ENCODE data around the gene SFMBT2. TPM values are rescaled to one million over a fixed set of nuclear protein-coding genes. Genes with fewer than 3 reads are reported as not detected.
"Not testable (repeated sequence)": the region's sequence is repeated elsewhere in the genome, so short reads cannot be mapped to it uniquely, and the experiment has no call there.

The SFMBT2 gene
- total and polyA plus RNA-seq, 2 donors, result 5.0 to 30.9 TPM

DNA sequence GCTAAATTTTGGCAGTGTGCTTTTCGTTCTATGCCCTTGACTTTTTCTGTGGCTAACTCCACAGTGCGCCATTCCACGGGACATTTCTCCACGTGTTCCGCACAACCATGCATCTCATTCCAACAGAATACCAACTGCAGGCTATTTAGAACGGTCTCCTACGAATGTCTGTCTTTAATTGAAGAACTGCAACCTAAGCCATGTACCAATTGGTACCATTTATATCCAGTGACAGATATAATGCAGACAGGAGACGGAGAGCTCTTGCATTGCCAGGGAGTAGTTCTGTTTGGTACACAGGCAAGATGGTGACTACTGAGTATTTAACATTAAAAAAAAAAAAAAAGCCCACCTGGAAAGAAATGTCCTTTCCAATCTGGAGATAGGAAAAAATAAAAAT is 9.1 kb downstream of the SFMBT2 start:
- WGBS, result 95% methylated on average over 8 of the region's 8 CpGs
- no peaks in the 10 kb centered on the region for H3K4me1 ChIP-seq (ENCODE audit: insufficient read depth)

GRCh38 chr10:7401156-7401555 is 9.7 kb downstream of the SFMBT2 start:
- 90% methylated on average over 6 of the region's 6 CpGs for WGBS
- DNase-seq (ENCODE audit: extremely low spot score), result no peak
- H3K4me1 ChIP-seq (ENCODE audit: insufficient read depth), result no peaks in the 10 kb centered on the region
- H3K36me3 ChIP-seq (ENCODE audit: insufficient read depth), result no peaks in the 10 kb centered on the region
- H3K27ac ChIP-seq (ENCODE audit: low read depth), result no peak overlapping the region
- no peak overlapping the region for H3K4me3 ChIP-seq (ENCODE audit: low read depth, low read length)

More for the DNA sequence above, 9.1 kb downstream of the SFMBT2 start:
- Histone ChIP-seq H3K4me3 (ENCODE audit: low read depth, low read length) (no peak overlapping the region), H3K36me3 (ENCODE audit: insufficient read depth) (no peaks in the 10 kb centered on the region), H3K27ac (ENCODE audit: low read depth) (no peak overlapping the region)
- no peak for DNase-seq (ENCODE audit: extremely low spot score)

DNA sequence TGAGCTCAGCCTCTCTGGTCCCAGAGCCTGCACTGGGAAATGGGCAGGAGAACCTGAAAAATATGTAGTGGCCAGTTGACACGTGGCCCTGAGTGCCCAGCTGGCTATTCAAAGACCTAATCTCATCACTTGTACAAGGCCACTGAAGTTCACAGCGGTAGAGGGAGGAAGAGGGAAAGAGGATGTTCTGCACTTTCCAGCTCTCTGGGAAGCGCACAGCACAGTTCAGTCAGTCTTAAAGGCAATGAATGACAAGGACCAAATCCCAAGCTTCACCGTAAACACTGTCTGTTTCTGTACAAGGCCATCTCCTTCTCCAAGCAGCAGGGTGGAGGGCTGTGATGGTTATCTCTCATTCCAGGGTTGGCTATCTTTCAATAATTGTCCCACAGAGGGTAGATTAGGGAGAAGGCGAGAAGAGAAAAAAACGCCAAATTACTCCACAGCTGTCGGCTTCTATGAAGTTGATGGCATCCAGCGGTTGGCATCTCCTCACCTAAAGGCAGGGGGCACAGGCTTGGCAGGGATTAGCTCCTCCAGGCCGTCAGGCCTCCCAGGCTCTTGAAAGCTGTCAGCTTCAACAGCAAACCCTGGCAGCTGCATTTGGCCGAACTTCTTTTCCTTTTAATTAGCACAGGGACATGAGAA is 10.6 kb downstream of the SFMBT2 start:
- Histone ChIP-seq H3K36me3 (ENCODE audit: insufficient read depth) (no peaks in the 10 kb centered on the region), H3K4me3 (ENCODE audit: low read depth, low read length) (no peak overlapping the region), H3K4me1 (ENCODE audit: insufficient read depth) (no peaks in the 10 kb centered on the region), H3K27ac (ENCODE audit: low read depth) (no peak overlapping the region)
- no peak for DNase-seq (ENCODE audit: extremely low spot score)
- WGBS, result 85% methylated on average over 10 of the region's 10 CpGs

- H3K4me1 ChIP-seq (ENCODE audit: insufficient read depth), result no peaks in the 10 kb centered on the region
- WGBS, result 91% methylated on average over 3 of the region's 3 CpGs
- H3K27ac ChIP-seq (ENCODE audit: low read depth), result no peak overlapping the region
- no peak for DNase-seq (ENCODE audit: extremely low spot score)
- H3K36me3 ChIP-seq (ENCODE audit: insufficient read depth), result no peaks in the 10 kb centered on the region
- H3K4me3 ChIP-seq (ENCODE audit: low read depth, low read length), result no peak overlapping the region
Measured at GRCh38 chr10:7399533-7399932, 11.3 kb downstream of the SFMBT2 start.

DNA sequence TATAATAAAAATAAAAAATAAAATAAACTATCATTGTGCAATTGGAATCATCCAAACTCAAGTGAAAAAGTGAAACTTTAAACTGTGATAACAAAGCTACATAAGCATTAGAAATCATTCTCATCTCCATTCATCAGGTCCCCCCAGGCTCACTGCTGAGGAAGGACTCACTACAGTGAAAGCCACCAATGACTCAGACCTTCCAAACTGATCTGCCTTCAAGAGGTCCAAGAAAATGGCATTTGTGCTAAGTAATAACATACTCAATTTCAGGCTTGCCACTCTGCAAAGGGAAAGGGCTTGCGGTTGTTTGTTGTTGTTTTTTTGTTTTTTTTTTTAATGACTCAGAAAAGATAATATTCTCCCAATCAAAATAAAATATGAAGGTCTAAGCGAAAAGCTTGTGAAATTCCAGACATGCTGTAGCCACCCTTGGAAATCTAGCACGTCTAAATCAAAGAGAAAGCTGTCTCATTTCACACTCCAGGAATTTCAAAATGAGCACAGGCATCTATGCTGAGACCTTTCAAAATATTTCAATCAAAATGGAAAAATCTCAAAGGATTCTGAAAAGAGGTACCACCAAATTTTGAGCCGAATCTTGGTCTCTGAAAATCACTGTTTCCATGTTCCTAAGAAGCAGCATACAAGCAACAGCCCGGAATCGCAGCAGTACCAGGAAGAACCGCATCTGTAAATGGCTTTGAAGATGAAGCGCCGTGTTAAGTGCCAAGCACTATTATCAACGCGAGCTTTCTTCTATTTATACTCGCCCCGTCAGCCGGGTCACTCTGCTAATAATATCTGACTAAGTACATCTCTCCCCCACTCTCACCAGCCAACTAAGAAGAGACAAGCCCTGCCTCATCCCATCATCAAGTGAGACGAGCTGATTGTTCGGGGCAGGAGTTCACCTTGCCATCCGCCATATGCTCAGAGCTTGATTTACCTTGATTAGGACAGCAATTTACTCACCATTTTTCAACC is 13.5 kb downstream of the SFMBT2 start:
- Histone ChIP-seq H3K4me1 (ENCODE audit: insufficient read depth) (no peaks in the 10 kb centered on the region), H3K4me3 (ENCODE audit: low read depth, low read length) (no peak overlapping the region), H3K36me3 (ENCODE audit: insufficient read depth) (no peaks in the 10 kb centered on the region), H3K27ac (ENCODE audit: low read depth) (no peak overlapping the region)
- 73% methylated on average over 17 of the region's 17 CpGs for WGBS
- no peak for DNase-seq (ENCODE audit: extremely low spot score)

DNA sequence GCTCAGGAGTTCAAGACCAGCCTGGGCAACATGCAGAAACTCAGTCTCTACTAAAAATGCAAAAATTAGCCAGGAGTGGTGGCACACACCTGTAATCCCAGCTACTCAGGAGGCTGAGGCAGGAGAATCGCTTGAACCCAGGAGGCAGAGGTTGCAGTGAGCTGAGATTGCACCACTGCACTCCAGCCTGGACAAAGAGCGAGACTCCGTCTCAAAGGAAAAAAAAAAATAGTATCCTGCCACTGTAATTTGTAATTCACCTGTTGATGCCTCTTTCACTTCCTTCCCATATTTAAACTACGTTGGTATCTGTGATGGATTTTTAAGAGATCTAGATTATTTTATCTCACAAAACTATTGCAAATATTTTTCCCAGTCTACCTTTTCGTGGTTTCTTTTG is 18.5 kb downstream of the SFMBT2 start:
- not testable (repeated sequence) for H3K4me1 ChIP-seq (ENCODE audit: insufficient read depth); DNase-seq (ENCODE audit: extremely low spot score); H3K36me3 ChIP-seq (ENCODE audit: insufficient read depth); H3K27ac ChIP-seq (ENCODE audit: low read depth); H3K4me3 ChIP-seq (ENCODE audit: low read depth, low read length)
- 92% methylated on average over 5 of the region's 5 CpGs for WGBS

- DNase-seq (ENCODE audit: extremely low spot score), result no peak
- WGBS, result 94% methylated on average over 6 of the region's 6 CpGs
- Histone ChIP-seq H3K27ac (ENCODE audit: low read depth) (no peak overlapping the region), H3K36me3 (ENCODE audit: insufficient read depth) (no peaks in the 10 kb centered on the region), H3K4me3 (ENCODE audit: low read depth, low read length) (no peak overlapping the region), H3K4me1 (ENCODE audit: insufficient read depth) (no peaks in the 10 kb centered on the region)
Measured at GRCh38 chr10:7391748-7392147, 19.1 kb downstream of the SFMBT2 start.

- H3K36me3 ChIP-seq (ENCODE audit: insufficient read depth); H3K27ac ChIP-seq (ENCODE audit: low read depth); H3K4me3 ChIP-seq (ENCODE audit: low read depth, low read length); DNase-seq (ENCODE audit: extremely low spot score); H3K4me1 ChIP-seq (ENCODE audit: insufficient read depth): not testable (repeated sequence)
- WGBS, result 84% methylated on average over 6 of the region's 6 CpGs
Measured at GRCh38 chr10:7390689-7391110, 20.1 kb downstream of the SFMBT2 start.

GRCh38 chr10:7389844-7390243 is 21.0 kb downstream of the SFMBT2 start:
- Histone ChIP-seq H3K36me3 (ENCODE audit: insufficient read depth) (no peaks in the 10 kb centered on the region), H3K4me3 (ENCODE audit: low read depth, low read length) (no peak overlapping the region), H3K4me1 (ENCODE audit: insufficient read depth) (no peaks in the 10 kb centered on the region), H3K27ac (ENCODE audit: low read depth) (no peak overlapping the region)
- DNase-seq (ENCODE audit: extremely low spot score), result no peak
- 72% methylated on average over 3 of the region's 3 CpGs for WGBS

DNA sequence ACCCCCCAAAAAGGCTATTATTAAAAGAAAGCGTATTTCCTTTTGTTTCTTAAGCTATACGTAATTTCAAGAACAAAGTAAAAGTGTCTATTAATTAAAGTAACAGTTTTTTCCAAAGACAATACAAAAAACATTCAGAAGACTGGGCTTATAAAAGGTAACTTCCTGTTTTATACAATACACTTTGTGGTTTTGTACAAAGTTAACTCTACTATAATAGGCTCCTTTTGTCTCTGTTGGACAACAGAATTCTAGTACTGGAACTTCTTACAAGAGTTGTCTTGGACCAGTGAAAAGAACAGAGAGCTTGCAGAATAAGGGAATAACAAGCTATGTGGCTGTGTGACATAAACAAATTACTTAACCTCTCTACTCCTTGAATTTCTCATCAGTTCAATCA is 21.5 kb downstream of the SFMBT2 start:
- WGBS, result 80% methylated on average over 2 of the region's 2 CpGs
- Histone ChIP-seq H3K36me3 (ENCODE audit: insufficient read depth) (no peaks in the 10 kb centered on the region), H3K27ac (ENCODE audit: low read depth) (no peak overlapping the region), H3K4me1 (ENCODE audit: insufficient read depth) (no peaks in the 10 kb centered on the region), H3K4me3 (ENCODE audit: low read depth, low read length) (no peak overlapping the region)
- no peak for DNase-seq (ENCODE audit: extremely low spot score)

DNA sequence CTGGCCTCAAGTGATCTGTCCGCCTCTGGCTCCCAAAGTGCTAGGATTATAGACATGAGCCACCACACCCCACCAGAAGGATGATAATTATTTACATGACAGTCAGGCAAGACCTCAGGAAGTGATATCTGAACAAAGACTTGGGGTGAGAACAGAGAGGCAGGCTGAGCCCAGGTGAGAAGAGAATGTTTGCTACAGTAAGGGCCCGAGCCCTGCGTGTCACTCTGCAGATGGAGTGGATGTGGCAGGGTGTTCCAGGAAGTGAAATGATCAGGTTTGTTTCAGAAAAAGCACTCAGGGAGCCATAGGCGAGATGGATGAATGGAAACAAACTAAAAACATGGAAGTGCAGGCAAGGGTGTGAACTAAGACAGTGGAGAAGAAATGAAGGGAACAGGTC is 22.2 kb downstream of the SFMBT2 start:
- H3K4me3 ChIP-seq (ENCODE audit: low read depth, low read length), result no peak overlapping the region
- H3K27ac ChIP-seq (ENCODE audit: low read depth), result no peak overlapping the region
- no peaks in the 10 kb centered on the region for H3K36me3 ChIP-seq (ENCODE audit: insufficient read depth)
- WGBS, result 92% methylated on average over 4 of the region's 4 CpGs
- H3K4me1 ChIP-seq (ENCODE audit: insufficient read depth), result no peaks in the 10 kb centered on the region
- DNase-seq (ENCODE audit: extremely low spot score), result no peak

DNA sequence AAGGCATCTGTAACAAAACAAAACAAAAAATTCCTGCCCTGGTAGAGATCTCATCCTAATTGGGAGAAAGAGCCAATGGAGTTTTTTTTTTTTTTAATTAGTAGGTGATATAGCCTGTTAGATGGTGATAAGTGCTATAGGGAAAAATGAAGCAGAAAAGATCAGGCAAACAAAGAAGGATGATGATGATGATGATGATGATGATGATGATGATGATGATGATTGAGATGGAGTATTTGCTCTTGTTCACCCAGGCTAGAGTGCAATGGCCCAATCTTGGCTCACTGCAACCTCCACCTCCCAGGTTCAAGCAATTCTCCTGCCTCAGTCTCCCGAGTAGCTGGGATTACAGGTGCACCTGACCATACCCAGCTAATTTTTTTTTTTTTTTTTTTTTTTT is 22.7 kb downstream of the SFMBT2 start:
- not testable (repeated sequence) for DNase-seq (ENCODE audit: extremely low spot score); H3K4me3 ChIP-seq (ENCODE audit: low read depth, low read length); H3K36me3 ChIP-seq (ENCODE audit: insufficient read depth); H3K4me1 ChIP-seq (ENCODE audit: insufficient read depth); H3K27ac ChIP-seq (ENCODE audit: low read depth)
- 91% methylated on average over 1 of the region's 1 CpG for WGBS

GRCh38 chr10:7385114-7385513 is 25.7 kb downstream of the SFMBT2 start:
- 80% methylated on average over 7 of the region's 7 CpGs for WGBS
- no peak overlapping the region for H3K27ac ChIP-seq (ENCODE audit: low read depth)
- H3K4me3 ChIP-seq (ENCODE audit: low read depth, low read length), result no peak overlapping the region
- H3K4me1 ChIP-seq (ENCODE audit: insufficient read depth), result no peaks in the 10 kb centered on the region
- DNase-seq (ENCODE audit: extremely low spot score), result no peak
- H3K36me3 ChIP-seq (ENCODE audit: insufficient read depth), result no peaks in the 10 kb centered on the region

GRCh38 chr10:7383442-7383841 is 27.4 kb downstream of the SFMBT2 start:
- no peaks in the 10 kb centered on the region for H3K36me3 ChIP-seq (ENCODE audit: insufficient read depth)
- no peaks in the 10 kb centered on the region for H3K4me1 ChIP-seq (ENCODE audit: insufficient read depth)
- H3K4me3 ChIP-seq (ENCODE audit: low read depth, low read length), result no peak overlapping the region
- no peak overlapping the region for H3K27ac ChIP-seq (ENCODE audit: low read depth)
- 83% methylated on average over 7 of the region's 7 CpGs for WGBS
- DNase-seq (ENCODE audit: extremely low spot score), result no peak
